ENCODE measurements around the gene MMP25. TPM values are rescaled to one million over a fixed set of nuclear protein-coding genes. Genes with fewer than 3 reads are reported as not detected.
"Not testable (repeated sequence)": the region's sequence is repeated elsewhere in the genome, so short reads cannot be mapped to it uniquely, and the experiment has no call there.

MMP25 gene
- total RNA-seq, 1 experiment from 2014 or later: 0.15 TPM

DNA sequence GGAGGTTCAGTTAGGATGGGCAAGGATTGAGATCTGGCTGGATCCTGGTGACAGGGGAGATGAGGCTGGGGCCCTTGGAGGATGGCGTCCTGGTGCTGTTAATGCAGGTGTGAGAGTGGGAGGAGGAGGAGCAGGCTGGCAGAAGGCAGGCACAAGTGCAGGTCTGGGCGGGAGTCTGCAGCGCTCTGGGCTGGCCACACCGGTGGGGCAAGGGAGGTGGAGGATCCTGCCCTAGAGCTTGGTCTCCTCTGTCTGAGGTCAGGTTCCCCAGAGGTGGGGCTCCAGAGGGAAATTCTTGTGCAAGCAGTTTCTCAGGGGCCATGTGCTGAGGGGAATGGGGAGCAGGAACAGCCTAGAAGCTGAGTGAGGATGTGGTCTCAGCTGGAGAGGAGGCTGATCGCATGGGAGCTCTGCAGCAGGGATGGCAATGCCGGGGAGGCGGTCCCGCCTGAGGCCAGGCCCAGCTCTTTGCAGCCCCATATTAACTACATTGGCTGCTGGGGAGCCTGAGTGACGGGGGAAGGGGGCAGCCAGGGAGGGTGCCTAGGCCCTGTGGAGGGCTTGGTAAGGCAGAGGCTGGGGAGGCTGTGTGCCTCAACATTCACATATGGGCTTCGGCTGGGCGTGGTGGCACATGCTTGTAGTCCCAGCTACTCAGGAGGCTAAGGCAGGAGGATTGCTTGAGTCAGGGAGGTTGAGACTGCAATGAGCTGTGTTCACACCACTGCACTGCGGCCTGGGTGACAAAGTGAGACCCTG is 6.4 kb downstream of the MMP25 start:
- H3K9me3 ChIP-seq (ENCODE audit: low read length); H2AFZ ChIP-seq (ENCODE audit: low read length); H3K4me2 ChIP-seq (ENCODE audit: low read depth, low read length, poor library complexity, severe bottlenecking); H3K27ac ChIP-seq (ENCODE audit: low read length); H3K27me3 ChIP-seq (ENCODE audit: low read length); H3K79me2 ChIP-seq (ENCODE audit: low read length); H3K4me3 ChIP-seq (ENCODE audit: low read length); H3K9me2 ChIP-seq (replicated peaks; ENCODE audit: insufficient read depth, low read length); H4K20me1 ChIP-seq (ENCODE audit: insufficient read depth, low read depth, low read length); H3K36me3 ChIP-seq (ENCODE audit: insufficient read depth, low read length); H3K9ac ChIP-seq (ENCODE audit: low read length); DNase-seq: not testable (repeated sequence)
- H3K4me1 ChIP-seq (ENCODE audit: low read length): peaks cover 16% of the 10 kb centered on the region

DNA sequence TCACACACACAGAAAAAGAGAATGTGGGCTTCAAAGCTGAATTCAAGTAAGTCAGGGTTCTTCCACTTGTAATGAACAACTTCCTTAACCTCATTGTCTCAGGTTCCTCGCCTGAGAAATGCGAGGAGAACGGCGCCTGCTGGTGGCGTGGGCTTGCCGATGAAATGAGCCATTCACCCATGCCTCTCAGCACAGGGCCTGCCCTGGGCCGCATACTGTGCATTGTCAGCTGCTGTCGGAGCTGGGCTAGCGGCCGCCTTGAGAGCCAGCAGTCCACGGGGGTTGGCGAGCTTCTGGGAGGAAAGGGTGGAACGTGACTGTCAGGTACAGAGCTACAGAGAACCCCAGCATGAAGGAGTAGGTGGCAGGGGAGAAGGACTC is 7.0 kb downstream of the MMP25 start:
- not testable (repeated sequence) for H3K27me3 ChIP-seq (ENCODE audit: low read length); H3K9ac ChIP-seq (ENCODE audit: low read length); H2AFZ ChIP-seq (ENCODE audit: low read length); H4K20me1 ChIP-seq (ENCODE audit: insufficient read depth, low read depth, low read length); H3K27ac ChIP-seq (ENCODE audit: low read length); H3K4me2 ChIP-seq (ENCODE audit: low read depth, low read length, poor library complexity, severe bottlenecking); H3K4me3 ChIP-seq (ENCODE audit: low read length); DNase-seq; H3K79me2 ChIP-seq (ENCODE audit: low read length); H3K9me3 ChIP-seq (ENCODE audit: low read length); H3K36me3 ChIP-seq (ENCODE audit: insufficient read depth, low read length); H3K9me2 ChIP-seq (replicated peaks; ENCODE audit: insufficient read depth, low read length)
- H3K4me1 ChIP-seq (ENCODE audit: low read length): peaks cover 19% of the 10 kb centered on the region

DNA sequence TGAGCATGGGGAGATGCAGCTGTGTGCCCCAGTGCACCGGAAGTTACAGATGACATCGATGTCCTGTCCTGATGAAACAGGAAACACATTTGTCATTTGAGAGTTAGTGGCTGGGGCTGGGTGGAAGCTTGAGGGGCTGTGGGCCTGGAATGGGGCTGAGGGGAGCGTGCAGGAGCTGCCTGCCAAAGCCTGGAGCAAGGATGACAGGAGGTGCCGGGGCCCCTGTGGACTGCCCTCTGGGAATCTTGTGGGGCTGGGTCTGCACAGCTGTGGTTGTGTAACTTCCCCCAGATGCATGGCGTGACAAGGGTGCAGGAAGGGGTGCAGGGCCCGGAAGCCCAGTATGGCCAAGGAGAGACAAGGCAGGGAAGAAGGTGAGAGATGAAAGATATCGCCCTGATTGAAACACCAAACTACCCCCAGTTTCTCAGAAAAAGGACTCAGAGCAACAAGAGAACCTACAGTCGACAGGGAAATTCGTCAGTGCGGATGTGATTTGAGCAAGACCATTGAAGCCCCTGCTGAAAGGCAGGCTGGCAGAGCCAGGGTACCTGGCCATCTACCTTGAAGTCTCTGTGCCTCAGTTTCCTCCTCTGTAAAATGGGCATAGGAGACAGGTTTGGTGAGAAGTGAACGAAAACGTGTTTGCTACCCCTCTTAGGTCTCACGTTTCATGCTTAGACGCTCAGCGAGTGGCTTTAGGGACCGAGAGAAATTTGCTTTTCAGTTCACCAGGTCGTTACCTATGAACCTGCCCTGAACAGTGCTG is 8.8 kb downstream of the MMP25 start:
- H3K27ac ChIP-seq (ENCODE audit: low read length): no peak overlapping the region
- H3K4me3 ChIP-seq (ENCODE audit: low read length): no peak overlapping the region
- H2AFZ ChIP-seq (ENCODE audit: low read length): no peak overlapping the region

DNA sequence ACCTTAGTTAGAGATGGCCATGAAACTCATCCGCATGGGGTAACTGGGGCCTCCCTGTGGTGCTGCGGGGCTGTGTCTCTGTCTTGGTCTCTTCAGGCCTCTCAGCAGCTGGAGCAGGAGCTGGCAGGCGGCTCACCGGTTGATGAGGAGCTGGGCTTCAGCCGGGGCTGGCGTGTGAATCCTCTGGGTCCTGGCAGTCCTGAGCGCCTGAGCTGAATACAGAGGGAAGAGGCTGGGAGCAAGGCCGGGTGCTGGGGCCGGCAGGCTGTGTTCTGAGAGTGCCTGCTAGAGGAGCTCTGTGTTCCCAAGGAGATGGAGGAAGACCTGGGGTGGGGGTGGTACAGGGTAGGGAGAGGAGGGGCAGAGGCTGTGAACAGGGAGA is 9.4 kb downstream of the MMP25 start:
- H4K20me1 ChIP-seq (ENCODE audit: insufficient read depth, low read depth, low read length): 0 out of 2 replicates have a peak, but pooled peaks cover 11% of the 10 kb centered on the region
- H3K9me2 ChIP-seq (replicated peaks; ENCODE audit: insufficient read depth, low read length); H2AFZ ChIP-seq (ENCODE audit: low read length); DNase-seq; H3K4me2 ChIP-seq (ENCODE audit: low read depth, low read length, poor library complexity, severe bottlenecking); H3K27ac ChIP-seq (ENCODE audit: low read length); H3K79me2 ChIP-seq (ENCODE audit: low read length); H3K27me3 ChIP-seq (ENCODE audit: low read length); H3K4me3 ChIP-seq (ENCODE audit: low read length); H3K36me3 ChIP-seq (ENCODE audit: insufficient read depth, low read length); H3K9me3 ChIP-seq (ENCODE audit: low read length); H3K9ac ChIP-seq (ENCODE audit: low read length): not testable (repeated sequence)
- H3K4me1 ChIP-seq (ENCODE audit: low read length): peaks cover 21% of the 10 kb centered on the region

More for the DNA sequence above, 8.8 kb downstream of the MMP25 start:
- DNase-seq: no peak
- H3K9ac ChIP-seq (ENCODE audit: low read length): no peak overlapping the region; the same call in 1 of the 2 replicates
- no peaks in the 10 kb centered on the region for H3K27me3 ChIP-seq (ENCODE audit: low read length)
- H3K9me3 ChIP-seq (ENCODE audit: low read length): no peaks in the 10 kb centered on the region
- H3K36me3 ChIP-seq (ENCODE audit: insufficient read depth, low read length): no peaks in the 10 kb centered on the region
- 0 out of 2 replicates have a peak, but pooled peaks cover 11% of the 10 kb centered on the region for H4K20me1 ChIP-seq (ENCODE audit: insufficient read depth, low read depth, low read length)
- H3K9me2 ChIP-seq (replicated peaks; ENCODE audit: insufficient read depth, low read length): no peaks in the 10 kb centered on the region
- H3K4me2 ChIP-seq (ENCODE audit: low read depth, low read length, poor library complexity, severe bottlenecking): no peak overlapping the region
- no peaks in the 10 kb centered on the region for H3K79me2 ChIP-seq (ENCODE audit: low read length)
- peaks cover 27% of the 10 kb centered on the region for H3K4me1 ChIP-seq (ENCODE audit: low read length)

DNA sequence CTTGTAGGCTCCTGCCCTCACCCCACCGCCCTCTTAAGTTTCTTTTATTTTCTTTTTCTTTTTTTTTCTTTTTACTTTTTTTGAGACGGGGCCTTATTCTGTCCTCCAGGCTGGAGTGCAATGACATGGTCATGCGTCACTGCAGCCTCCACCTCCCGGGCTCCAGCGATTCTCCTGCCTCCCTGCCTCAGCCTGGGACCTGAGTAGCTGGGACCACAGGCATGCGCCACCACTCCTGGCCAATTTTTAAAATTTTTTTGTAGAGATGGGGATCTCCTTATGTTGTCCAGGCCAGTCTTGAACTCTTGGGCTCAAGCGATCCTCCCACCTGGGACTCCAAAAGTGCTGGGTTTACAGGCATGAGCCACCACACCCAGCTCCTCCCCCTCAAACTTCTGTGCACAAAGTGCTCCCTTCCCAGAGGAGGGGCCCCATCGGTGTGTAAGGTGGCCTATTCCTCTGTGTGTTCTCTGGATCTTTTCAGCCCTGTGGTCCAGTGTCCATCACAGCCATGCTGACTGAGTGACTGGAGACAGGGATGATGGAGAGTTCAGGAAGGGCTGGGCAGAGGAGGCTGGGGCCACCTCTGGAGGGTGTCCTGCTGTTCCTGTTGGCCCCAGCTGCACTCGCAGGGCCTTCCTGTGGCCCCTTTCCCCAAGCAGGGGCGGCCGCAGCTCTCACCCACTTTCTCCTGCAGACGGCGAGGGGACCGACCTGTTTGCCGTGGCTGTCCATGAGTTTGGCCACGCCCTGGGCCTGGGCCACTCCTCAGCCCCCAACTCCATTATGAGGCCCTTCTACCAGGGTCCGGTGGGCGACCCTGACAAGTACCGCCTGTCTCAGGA is 10.2 kb downstream of the MMP25 start:
- H3K9me2 ChIP-seq (replicated peaks; ENCODE audit: insufficient read depth, low read length): no peaks in the 10 kb centered on the region
- no peak overlapping the region for H2AFZ ChIP-seq (ENCODE audit: low read length)
- H3K4me1 ChIP-seq (ENCODE audit: low read length): peaks cover 18% of the 10 kb centered on the region
- H3K27ac ChIP-seq (ENCODE audit: low read length): no peak overlapping the region
- no peak for DNase-seq
- 0 out of 2 replicates have a peak, but pooled peaks cover 11% of the 10 kb centered on the region for H4K20me1 ChIP-seq (ENCODE audit: insufficient read depth, low read depth, low read length)
- no peak overlapping the region for H3K9ac ChIP-seq (ENCODE audit: low read length)
- no peak overlapping the region for H3K4me3 ChIP-seq (ENCODE audit: low read length)
- H3K36me3 ChIP-seq (ENCODE audit: insufficient read depth, low read length): no peaks in the 10 kb centered on the region
- H3K4me2 ChIP-seq (ENCODE audit: low read depth, low read length, poor library complexity, severe bottlenecking): no peak overlapping the region
- H3K9me3 ChIP-seq (ENCODE audit: low read length): no peaks in the 10 kb centered on the region
- no peaks in the 10 kb centered on the region for H3K79me2 ChIP-seq (ENCODE audit: low read length)
- no peaks in the 10 kb centered on the region for H3K27me3 ChIP-seq (ENCODE audit: low read length)

DNA sequence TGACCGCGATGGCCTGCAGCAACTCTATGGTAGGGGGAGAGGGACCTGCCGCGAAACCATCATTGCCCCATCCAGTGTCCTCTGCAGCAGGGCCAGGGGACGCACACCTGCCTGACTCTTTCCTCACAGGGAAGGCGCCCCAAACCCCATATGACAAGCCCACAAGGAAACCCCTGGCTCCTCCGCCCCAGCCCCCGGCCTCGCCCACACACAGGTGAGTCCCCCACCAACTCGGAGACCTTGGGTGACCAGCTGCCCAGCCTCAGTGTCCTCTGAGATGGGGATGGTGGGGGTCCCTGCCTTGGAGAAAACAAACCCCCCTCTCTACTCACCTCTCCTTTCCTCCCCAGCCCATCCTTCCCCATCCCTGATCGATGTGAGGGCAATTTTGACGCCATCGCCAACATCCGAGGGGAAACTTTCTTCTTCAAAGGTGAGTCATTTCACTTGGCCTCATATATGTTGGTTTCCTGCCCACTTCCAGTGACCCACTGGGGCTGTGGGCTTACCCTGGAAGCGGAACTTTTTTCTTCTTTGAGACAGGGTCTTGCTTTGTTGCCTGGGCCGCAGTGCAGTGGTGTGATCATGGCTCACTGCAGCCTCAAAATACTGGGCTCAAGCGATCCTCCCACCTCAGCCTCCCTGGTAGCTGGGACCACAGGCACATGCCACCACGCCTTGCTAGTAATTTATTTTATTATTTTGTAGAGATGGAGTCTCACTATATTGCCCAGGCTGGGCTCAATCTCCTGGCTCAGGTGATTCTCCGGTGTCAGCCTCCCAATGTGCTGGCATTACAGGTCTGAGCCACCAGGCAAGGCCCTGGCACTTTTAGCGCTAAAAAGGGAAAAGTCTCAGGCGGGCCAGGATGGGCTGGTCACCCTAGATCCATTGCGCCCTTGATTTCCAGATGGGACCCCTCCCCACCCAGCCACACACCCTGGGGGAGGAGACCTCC is 11.1 kb downstream of the MMP25 start:
- peak overlapping the region; percentile 90 for H3K4me2 ChIP-seq (ENCODE audit: low read depth, low read length, poor library complexity, severe bottlenecking)
- H3K4me1 ChIP-seq (ENCODE audit: low read length): peaks cover 18% of the 10 kb centered on the region
- no peak overlapping the region for H2AFZ ChIP-seq (ENCODE audit: low read length)
- DNase-seq: no peak
- no peaks in the 10 kb centered on the region for H3K79me2 ChIP-seq (ENCODE audit: low read length)
- H3K36me3 ChIP-seq (ENCODE audit: insufficient read depth, low read length): no peaks in the 10 kb centered on the region
- H3K9ac ChIP-seq (ENCODE audit: low read length): 0 out of 2 replicates have a peak overlapping the region, but pooled peaks have one; percentile 95
- no peak overlapping the region for H3K4me3 ChIP-seq (ENCODE audit: low read length)
- no peak overlapping the region for H3K27ac ChIP-seq (ENCODE audit: low read length)
- 0 out of 2 replicates have a peak, but pooled peaks cover 11% of the 10 kb centered on the region for H4K20me1 ChIP-seq (ENCODE audit: insufficient read depth, low read depth, low read length)
- H3K27me3 ChIP-seq (ENCODE audit: low read length): no peaks in the 10 kb centered on the region
- H3K9me2 ChIP-seq (replicated peaks; ENCODE audit: insufficient read depth, low read length): no peaks in the 10 kb centered on the region
- no peaks in the 10 kb centered on the region for H3K9me3 ChIP-seq (ENCODE audit: low read length)

DNA sequence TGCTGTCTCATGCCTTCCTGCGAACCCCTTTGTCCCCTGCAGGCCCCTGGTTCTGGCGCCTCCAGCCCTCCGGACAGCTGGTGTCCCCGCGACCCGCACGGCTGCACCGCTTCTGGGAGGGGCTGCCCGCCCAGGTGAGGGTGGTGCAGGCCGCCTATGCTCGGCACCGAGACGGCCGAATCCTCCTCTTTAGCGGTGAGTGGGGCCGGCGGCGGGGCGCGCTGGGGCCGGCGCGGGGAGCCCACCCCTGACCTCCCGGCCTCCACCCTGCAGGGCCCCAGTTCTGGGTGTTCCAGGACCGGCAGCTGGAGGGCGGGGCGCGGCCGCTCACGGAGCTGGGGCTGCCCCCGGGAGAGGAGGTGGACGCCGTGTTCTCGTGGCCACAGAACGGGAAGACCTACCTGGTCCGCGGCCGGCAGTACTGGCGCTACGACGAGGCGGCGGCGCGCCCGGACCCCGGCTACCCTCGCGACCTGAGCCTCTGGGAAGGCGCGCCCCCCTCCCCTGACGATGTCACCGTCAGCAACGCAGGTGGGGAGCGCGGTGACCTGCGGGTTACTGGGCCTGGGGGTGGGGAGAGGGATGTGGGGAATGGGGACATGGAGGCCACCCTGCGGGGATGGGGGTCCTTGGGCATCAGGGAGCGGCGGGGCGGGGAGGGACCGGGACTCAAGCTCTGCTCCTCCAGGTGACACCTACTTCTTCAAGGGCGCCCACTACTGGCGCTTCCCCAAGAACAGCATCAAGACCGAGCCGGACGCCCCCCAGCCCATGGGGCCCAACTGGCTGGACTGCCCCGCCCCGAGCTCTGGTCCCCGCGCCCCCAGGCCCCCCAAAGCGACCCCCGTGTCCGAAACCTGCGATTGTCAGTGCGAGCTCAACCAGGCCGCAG is 12.0 kb downstream of the MMP25 start:
- Histone ChIP-seq H3K4me2 (ENCODE audit: low read depth, low read length, poor library complexity, severe bottlenecking) (peak overlapping the region; percentile 90), H4K20me1 (ENCODE audit: insufficient read depth, low read depth, low read length) (0 out of 2 replicates have a peak, but pooled peaks cover 11% of the 10 kb centered on the region), H3K9me3 (ENCODE audit: low read length) (no peaks in the 10 kb centered on the region), H3K9me2 (replicated peaks; ENCODE audit: insufficient read depth, low read length) (no peaks in the 10 kb centered on the region), H3K9ac (ENCODE audit: low read length) (peak overlapping the region; percentile 95), H3K27me3 (ENCODE audit: low read length) (no peaks in the 10 kb centered on the region), H3K4me1 (ENCODE audit: low read length) (peaks cover 18% of the 10 kb centered on the region), H3K36me3 (ENCODE audit: insufficient read depth, low read length) (no peaks in the 10 kb centered on the region), H3K79me2 (ENCODE audit: low read length) (no peaks in the 10 kb centered on the region), H3K27ac (ENCODE audit: low read length) (no peak overlapping the region), H3K4me3 (ENCODE audit: low read length) (peak overlapping the region; percentile 91), H2AFZ (ENCODE audit: low read length) (peak overlapping the region; percentile 88; the same call in 1 of the 2 replicates)
- peak; percentile 78 for DNase-seq

Measured in Karpas-422 (cell line).